Inflammatory macrophage treated with lipopolysaccharide for 1 hour (primary cell): ENCODE measurements around the gene MITF.
"Not testable (repeated sequence)": the region's sequence is repeated elsewhere in the genome, so short reads cannot be mapped to it uniquely, and the experiment has no call there.

Experiments used
- DNase-seq, 2 donors: peaks; one replicate each; pipeline ENCODE4 v3.0.0-alpha.2; 2020 to 2022

The MITF gene

DNA sequence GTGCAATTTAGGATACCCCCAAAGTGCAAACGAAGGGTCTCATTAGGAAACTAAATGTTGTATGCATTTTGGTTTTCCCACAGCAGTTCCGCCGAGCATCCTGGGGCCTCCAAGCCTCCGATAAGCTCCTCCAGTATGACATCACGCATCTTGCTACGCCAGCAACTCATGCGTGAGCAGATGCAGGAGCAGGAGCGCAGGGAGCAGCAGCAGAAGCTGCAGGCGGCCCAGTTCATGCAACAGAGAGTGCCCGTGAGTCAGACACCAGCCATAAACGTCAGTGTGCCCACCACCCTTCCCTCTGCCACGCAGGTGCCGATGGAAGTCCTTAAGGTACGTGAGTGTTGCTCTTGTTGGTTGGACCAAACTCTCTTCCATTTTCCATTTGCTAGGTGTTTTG lies 139.8 kb downstream of the MITF start:
- no peak for DNase-seq

DNA sequence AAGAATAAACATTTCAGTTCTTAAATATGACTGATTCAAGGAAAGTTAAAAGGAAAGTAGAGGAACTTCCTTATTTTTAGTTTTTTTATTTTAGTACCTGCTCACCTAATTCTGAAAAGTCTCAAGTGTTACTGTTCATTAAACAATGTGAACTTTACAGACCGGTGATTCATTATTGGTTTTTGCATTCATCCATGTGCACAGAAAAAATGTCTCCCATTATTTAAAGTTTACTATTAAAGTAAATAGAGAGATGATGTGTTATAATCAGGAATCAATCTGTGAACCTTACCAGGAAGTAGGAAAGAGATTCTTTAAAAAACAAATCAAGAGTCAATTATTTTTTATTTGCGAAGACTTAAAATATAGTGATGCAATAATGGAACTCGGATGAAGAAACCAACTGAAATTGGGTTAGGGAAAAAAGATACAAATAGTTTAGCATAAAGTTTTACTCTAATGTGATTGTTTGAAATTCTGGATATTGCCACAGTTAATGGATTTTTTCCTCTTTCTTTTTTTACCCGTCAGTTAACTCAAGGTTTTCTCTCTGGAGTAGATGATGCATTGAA lies 140.9 kb downstream of the MITF start:
- no peak for DNase-seq

GRCh38 chr3:69881051-69881450 lies 141.8 kb downstream of the MITF start:
- peak; percentile 28 to 40 for DNase-seq

DNA sequence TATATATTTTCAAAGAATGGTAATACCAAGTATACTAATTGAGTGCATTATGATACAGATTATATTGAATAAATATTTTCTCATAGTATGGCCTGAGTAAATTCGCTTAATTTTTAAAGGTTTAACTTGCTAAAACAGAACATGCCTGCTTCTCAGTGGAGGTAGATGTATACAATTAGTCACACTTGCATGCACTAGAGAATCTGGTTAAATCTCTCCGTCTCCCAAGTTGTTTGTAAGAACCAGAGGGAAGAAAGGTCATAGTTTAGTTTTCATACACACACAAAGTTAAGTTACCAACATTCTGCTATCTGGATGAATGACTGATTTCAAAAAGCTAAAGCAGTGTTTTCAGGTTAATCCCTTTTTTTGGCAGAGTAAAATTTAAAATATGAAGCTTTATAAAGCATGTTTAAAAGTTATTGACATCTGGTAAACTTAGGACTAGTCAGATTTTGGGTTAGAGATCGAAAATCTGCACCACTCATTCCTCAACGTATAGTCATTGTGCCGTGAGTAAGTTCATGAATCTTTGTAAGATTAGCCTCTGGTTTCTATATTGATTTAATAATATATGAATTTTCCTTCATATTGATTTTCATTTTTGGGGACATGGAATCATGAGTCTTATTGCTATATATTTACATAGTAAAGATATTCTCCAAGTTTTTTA lies 142.6 kb downstream of the MITF start:
- no peak for DNase-seq

DNA sequence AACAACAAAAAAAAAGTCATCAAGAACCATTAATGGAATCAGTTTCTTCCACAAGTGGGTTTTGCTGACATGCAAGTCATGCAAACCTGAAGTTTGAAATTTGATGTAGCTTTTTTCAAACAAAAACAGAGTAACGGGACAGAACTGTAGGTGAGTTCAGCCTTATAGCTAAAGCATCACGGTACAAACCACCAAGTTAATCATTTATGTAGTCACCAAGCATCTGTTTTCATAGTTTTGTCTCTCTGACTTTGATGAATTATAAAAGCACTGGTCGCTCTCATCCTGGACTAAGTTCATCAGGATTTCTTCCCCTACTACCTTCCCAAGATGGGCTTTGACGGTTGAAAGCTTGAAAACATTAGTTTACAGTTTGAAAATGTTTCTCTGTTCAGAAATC lies 143.3 kb downstream of the MITF start:
- no peak for DNase-seq

- no peak for DNase-seq
Measured at GRCh38 chr3:69888040-69888942, 149.0 kb downstream of the MITF start.

DNA sequence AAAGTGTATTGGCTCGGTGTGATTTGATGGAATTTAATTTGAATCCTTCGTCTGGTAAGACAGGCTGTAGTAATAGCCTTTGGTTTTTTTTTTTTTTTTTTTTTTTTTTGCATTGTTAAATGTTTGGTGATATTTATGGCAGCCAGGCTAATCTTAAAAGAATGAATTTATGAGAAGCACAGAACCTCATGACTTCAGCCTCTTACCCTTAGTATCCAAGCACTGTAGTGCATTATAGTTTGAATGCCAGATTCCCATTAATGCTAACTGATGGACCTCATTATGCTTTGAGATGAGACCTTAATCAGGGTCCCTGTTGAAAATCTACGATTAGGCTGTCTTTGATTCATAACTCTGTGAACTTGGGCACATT lies 149.7 kb downstream of the MITF start:
- no peak for DNase-seq

DNA sequence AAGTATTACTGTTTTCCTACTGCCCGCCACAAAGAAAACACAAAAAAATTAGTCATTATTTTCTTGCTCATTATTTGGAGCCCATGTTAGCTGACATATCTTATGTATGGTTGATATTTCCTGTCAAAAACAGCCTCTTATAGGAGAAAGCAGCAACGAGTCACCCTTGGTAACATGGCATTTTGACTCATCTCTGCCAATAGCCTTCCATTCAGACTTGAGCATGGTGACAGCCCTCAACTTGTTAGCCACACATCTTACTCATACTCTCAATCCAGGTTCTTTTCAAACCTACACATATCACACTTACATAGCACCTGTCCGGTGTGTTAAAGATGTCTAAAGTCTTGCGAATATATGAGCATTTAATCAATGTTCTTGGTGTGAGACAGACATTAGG lies 150.8 kb downstream of the MITF start:
- DNase-seq, result no peak

GRCh38 chr3:69890691-69891090 lies 151.4 kb downstream of the MITF start:
- no peak for DNase-seq

GRCh38 chr3:69892706-69893105 lies 153.4 kb downstream of the MITF start:
- DNase-seq, result no peak

GRCh38 chr3:69893274-69893673 lies 154.0 kb downstream of the MITF start:
- DNase-seq, result no peak

- no peak for DNase-seq
Measured at GRCh38 chr3:69896095-69896494, 156.8 kb downstream of the MITF start.

- no peak for DNase-seq
Measured at GRCh38 chr3:69900331-69900730, 161.1 kb downstream of the MITF start.

DNA sequence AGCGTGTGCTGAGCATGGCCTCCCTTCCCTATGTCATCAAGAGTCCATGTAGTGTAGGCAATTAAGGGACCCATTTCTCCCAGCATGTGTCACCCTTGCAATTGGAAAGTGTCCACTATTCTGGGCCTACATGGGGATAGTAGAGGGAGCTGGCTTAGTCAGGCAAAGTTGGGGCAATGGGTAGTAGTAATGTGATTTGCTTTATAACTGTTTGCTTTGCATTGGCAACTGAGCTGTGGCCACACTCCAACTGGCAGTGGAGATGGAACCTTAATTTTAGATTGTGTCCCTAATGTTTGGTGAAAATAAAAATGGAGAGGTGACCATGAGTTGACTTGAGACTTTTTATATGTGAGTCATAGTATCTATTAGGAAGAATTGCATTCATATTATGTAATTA lies 162.5 kb downstream of the MITF start:
- no peak for DNase-seq

DNA sequence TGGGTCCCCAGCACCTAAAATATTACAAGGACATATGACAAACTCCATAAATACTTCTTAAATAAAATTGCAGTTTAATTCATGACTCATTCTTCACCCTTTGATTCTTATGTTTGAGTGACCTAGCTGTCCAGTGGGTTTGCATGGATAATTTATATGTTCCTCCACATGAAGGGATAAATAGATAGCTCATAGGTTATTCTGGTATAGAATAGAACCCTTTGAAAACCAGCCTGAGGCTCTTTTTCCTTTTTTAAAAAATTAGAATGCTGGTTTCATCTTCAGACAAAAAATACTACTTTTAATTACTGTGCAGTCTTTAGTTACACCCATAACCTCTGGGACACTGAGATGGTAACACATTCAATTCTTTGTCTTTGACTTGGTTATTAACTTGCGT lies 163.1 kb downstream of the MITF start:
- no peak for DNase-seq

GRCh38 chr3:69906351-69906966 lies 167.2 kb downstream of the MITF start:
- no peak for DNase-seq

DNA sequence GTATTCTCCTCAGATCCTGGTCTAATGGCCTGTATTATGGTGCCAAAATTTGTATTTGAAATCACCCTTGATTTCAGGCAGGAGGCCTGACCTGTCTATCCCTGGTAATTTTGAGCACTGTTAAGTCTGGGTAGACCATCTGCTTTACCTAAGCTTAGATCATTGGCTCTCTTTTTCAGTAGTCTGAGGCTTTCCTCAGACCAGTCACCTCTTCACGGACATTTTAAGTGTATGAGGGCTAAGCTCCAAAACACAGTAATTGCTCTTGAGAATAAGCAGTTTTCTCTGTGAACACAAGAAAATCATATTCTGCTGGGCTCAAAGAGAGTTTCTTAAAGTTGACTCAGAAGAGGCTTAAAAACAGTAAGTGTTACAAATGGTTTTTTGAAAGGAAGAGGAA lies 168.3 kb downstream of the MITF start:
- DNase-seq, result no peak

DNA sequence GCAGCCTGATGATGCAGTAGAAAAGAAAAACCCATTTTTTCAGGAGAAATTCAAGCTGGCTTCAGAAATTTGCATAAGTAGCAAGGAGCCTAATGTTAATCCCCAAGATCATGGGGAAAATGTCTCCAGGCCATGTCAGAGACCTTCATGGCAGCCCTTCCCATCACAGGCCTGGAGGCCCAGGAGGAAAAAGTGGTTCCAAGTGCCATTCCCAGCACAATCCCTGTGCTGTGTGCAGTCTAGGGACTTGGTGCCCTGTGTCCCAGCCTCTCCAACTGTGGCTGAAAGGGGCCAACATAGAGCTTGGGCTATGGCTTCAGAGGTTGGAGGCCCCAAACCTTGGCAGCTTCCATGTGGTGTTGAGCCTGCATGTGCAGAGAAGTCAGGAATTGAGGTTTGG lies 170.6 kb downstream of the MITF start:
- not testable (repeated sequence) for DNase-seq

DNA sequence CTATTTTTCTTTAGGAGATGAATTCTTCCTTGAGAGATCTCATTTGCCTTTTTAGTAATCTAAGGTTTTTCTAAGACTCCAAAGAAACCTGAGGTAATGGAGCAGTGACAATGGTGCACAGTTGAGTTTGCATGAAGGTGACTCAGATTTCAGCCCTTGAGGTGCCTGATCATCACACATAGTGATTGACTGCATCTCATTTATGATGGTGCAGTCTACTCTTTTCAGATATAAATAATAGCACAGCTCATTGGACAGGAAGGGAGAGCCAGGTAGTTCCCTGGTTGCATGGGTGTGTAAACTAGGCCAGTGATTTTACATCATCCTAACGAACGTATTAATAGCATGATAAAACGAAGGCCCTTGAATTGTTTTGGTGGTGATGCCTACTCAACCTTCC lies 174.2 kb downstream of the MITF start:
- DNase-seq, result no peak

DNA sequence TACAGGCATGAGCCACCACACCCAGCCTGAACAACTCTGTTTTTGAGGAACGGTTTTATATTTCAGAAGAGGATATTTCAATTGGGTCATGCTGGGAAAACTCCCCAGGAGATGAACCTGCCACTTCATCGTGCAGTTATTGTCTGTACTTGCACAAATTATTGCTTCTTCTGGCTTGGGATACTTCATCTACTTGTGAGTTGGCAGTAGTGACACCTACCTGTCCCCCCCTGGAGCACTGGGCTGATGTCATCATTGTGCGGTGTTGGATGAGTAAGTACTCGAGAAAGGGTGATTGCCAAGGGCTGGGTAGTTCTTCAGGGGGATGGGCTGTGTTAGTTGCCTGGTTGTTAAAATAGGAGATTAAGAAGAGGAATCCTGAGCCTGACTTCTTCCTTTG lies 175.1 kb downstream of the MITF start:
- peak in 1 of 2 donors; percentile 14 for DNase-seq

DNA sequence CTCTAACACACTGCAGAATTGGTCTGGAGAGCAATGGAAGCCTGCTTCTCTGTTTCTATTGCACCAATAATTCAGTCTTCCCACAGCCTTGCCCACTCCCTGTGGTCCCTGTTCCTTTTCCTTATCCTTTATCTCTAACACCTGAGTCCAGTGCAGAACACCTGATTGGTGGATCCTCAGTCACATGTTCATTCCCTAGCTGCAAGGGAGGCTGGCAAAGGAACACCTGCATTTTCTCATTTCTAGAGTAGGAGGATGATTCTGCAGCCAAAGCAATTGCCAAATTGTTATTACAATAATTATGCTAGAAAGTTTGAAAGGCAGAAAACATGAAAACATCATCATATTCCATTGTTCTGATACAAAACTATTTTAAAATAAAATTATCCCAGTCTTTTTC lies 176.5 kb downstream of the MITF start:
- no peak for DNase-seq

DNA sequence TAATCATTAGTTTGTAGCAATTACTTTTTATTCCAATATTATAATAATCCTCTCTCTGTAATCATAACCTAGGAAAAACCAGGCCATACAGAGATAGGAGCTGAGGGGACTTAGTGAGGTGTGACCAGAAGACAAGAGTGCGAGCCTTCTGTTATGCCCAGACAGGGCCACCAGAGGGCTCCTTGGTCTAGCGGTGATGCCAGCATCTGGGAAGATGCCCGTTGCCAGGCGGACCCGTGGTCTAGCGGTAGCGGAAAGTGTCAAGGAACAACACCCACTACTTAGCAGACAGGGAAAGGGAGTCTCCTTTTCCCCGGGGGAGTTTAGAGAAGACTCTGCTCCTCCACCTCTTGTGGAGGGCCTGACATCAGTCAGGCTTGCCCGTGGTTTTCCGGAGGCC lies 180.7 kb downstream of the MITF start:
- not testable (repeated sequence) for DNase-seq

DNA sequence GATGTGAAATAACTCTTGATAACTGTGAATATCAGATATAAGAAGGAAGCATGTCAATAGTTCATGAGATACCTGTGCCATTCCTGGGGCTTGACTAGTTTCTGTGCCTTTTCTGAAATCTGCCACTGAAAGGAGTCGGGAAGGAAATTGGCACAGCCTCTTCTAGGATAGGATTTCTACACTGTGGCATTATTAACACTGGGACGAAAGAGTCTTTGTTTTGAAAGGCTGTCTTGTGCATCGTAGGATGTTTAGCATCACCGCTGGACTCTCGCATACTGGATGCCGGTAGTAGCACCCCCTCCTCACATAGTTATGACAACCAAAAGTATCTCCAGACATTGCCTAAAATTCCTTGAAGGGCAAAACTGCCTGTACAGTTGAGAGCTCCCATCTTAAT lies 182.4 kb downstream of the MITF start:
- no peak for DNase-seq

- no peak for DNase-seq
Measured at GRCh38 chr3:69922521-69923000, 183.3 kb downstream of the MITF start.
